GM23338 (cell line): ENCODE measurements around the gene STRN3. TPM values are rescaled to one million over a fixed set of nuclear protein-coding genes. Genes with fewer than 3 reads are reported as not detected.

ENCODE experiments used
- ATAC-seq: fragments of 200-7000 bp; cut with Tn5 transposase; 3 replicates; pipeline ENCODE4 v1.9.1; 2020
- DNase-seq: peaks from one replicate; pipeline ENCODE4 v3.0.0-alpha.2; 2015; ENCODE audit warnings: low spot score
- H2AFZ ChIP-seq: fragments of 200-600 bp; sonication (generic); 2 replicates; pipeline ENCODE4 v1.8.0; 2016; ENCODE audit warnings: antibody characterized with exemption, mild to moderate bottlenecking, moderate library complexity
- H3F3A ChIP-seq: fragments of 200-600 bp; sonication (generic); replicated peaks from 2 replicates; pipeline ENCODE4 v1.8.0; 2017; ENCODE audit warnings: antibody characterized with exemption, mixed run types, low read depth
- H3K27ac ChIP-seq: fragments of 200-600 bp; sonication (generic); 2 replicates; pipeline ENCODE4 v1.6.1; 2016; ENCODE audit warnings: low read depth
- H3K27me3 ChIP-seq: fragments of 200-600 bp; sonication (generic); 2 replicates; pipeline ENCODE4 v1.8.0; 2016; ENCODE audit warnings: mild to moderate bottlenecking, mixed run types, moderate library complexity; ENCODE audit not compliant: insufficient read depth
- H3K36me3 ChIP-seq: fragments of 200-600 bp; sonication (generic); 2 replicates; pipeline ENCODE4 v1.8.0; 2016; ENCODE audit warnings: mild to moderate bottlenecking; ENCODE audit not compliant: insufficient read depth
- H3K4me1 ChIP-seq: fragments of 200-600 bp; sonication (generic); 2 replicates; pipeline ENCODE4 v1.8.0; 2016; ENCODE audit warnings: mild to moderate bottlenecking, moderate library complexity; ENCODE audit not compliant: insufficient read depth
- H3K4me2 ChIP-seq: fragments of 200-600 bp; sonication (generic); 2 replicates; pipeline ENCODE4 v1.7.1; 2017; ENCODE audit warnings: mixed run types
- H3K4me3 ChIP-seq: fragments of 200-600 bp; sonication (generic); 2 replicates; pipeline ENCODE4 v1.6.1; 2016; ENCODE audit warnings: mixed run types
- H3K79me2 ChIP-seq: fragments of 200-600 bp; sonication (generic); replicated peaks from 2 replicates; pipeline ENCODE4 v1.8.0; 2017; ENCODE audit warnings: mild to moderate bottlenecking; ENCODE audit not compliant: insufficient read depth
- H3K9me2 ChIP-seq: fragments of 200-600 bp; sonication (generic); 2 replicates; pipeline ENCODE4 v1.8.0; 2017; ENCODE audit not compliant: insufficient read depth
- H4K20me1 ChIP-seq: fragments of 200-600 bp; sonication (generic); replicated peaks from 2 replicates; pipeline ENCODE4 v1.8.0; 2017; ENCODE audit warnings: mild to moderate bottlenecking; ENCODE audit not compliant: insufficient read depth
- H3K27ac Mint-ChIP-seq: 2 replicates; pipeline ENCODE4 v1.8.0; 2020; ENCODE audit warnings: inconsistent platforms, mild to moderate bottlenecking, moderate library complexity, mixed read lengths
- H3K27me3 Mint-ChIP-seq: 3 replicates; pipeline ENCODE4 v1.8.0; 2022; ENCODE audit warnings: low read depth, mild to moderate bottlenecking, moderate library complexity, mixed read lengths, inconsistent platforms; ENCODE audit not compliant: insufficient read depth, poor library complexity
- H3K36me3 Mint-ChIP-seq: 3 replicates; pipeline ENCODE4 v1.8.0; 2021; ENCODE audit warnings: low read depth, mild to moderate bottlenecking, inconsistent platforms, moderate library complexity, mixed read lengths
- H3K4me1 Mint-ChIP-seq: 3 replicates; pipeline ENCODE4 v1.8.0; 2020; ENCODE audit warnings: mild to moderate bottlenecking, inconsistent platforms, mixed read lengths
- H3K4me3 Mint-ChIP-seq: 3 replicates; pipeline ENCODE4 v1.8.0; 2021; ENCODE audit warnings: moderate library complexity, mild to moderate bottlenecking, inconsistent platforms, mixed read lengths
- H3K9me3 Mint-ChIP-seq: 3 replicates; pipeline ENCODE4 v1.8.0; 2020; ENCODE audit warnings: moderate library complexity, mild to moderate bottlenecking, inconsistent platforms, mixed read lengths
- CREB1 ChIP-seq: fragments of 250-450 bp; sonication (Bioruptor Pico); IDR thresholded peaks from 2 replicates; pipeline ENCODE4 v1.5.0; 2020; ENCODE audit warnings: low read depth, mild to moderate bottlenecking, moderate library complexity
- CTCF ChIP-seq, 2 experiments: fragments of 200-600 bp in 1 of 2; sonication (generic) in 1 of 2; conservative IDR thresholded peaks; 2 replicates each; pipeline versions ENCODE4 v1.5.1 to v1.6.1; 2016 to 2017; ENCODE audit warnings: antibody characterized with exemption in 2 of 2, low read depth in 2 of 2, mild to moderate bottlenecking in 2 of 2, moderate library complexity in 1 of 2
- ETS1 ChIP-seq: IDR thresholded peaks from 2 replicates; pipeline ENCODE4 v1.6.1; 2016; ENCODE audit warnings: antibody characterized with exemption
- EZH2 ChIP-seq: fragments of 200-600 bp; sonication (generic); IDR thresholded peaks from one replicate; pipeline ENCODE4 v1.8.0; 2017; ENCODE audit warnings: antibody characterized with exemption, mild to moderate bottlenecking, low read depth; ENCODE audit not compliant: unreplicated experiment
- EZH2phosphoT487 ChIP-seq: fragments of 200-600 bp; sonication (generic); IDR thresholded peaks from one replicate; pipeline ENCODE4 v1.8.1; 2018; ENCODE audit warnings: antibody characterized with exemption; ENCODE audit not compliant: unreplicated experiment
- JUNB ChIP-seq: IDR thresholded peaks from one replicate; pipeline ENCODE4 v1.6.1; 2016; ENCODE audit warnings: antibody characterized with exemption; ENCODE audit not compliant: unreplicated experiment
- NANOG ChIP-seq: IDR thresholded peaks from 2 replicates; pipeline ENCODE4 v1.6.1; 2016; ENCODE audit warnings: antibody characterized with exemption, borderline replicate concordance
- REST ChIP-seq: IDR thresholded peaks from one replicate; pipeline ENCODE4 v1.6.1; 2018; ENCODE audit warnings: antibody characterized with exemption; ENCODE audit not compliant: unreplicated experiment
- ZNF114 ChIP-seq: fragments of 250-450 bp; sonication (Bioruptor Pico); IDR thresholded peaks from 2 replicates; pipeline ENCODE4 v1.5.0; 2020; ENCODE audit warnings: mild to moderate bottlenecking, moderate library complexity
- ZNF462 ChIP-seq: fragments of 250-450 bp; sonication (Bioruptor Pico); IDR thresholded peaks from 2 replicates; pipeline ENCODE4 v1.5.0; 2020; ENCODE audit warnings: mild to moderate bottlenecking, moderate library complexity
- polyA plus RNA-seq: library from polyadenylated mRNA; unstranded; fragments of >200 nt; fragmentation: Nextera tagmentation; extraction: Ambion mirVana; gene quantifications from 2 replicates; pipeline ENCODE4 v1.2.1, GENCODE V29; 2016
- total RNA-seq: library from RNA; depleted of rRNA; stranded (reverse); fragments of >200 nt; shearing (Covaris generic); gene quantifications from 2 replicates; pipeline ENCODE4 v1.2.3, GENCODE V29; 2014

Gene STRN3
- total and polyA plus RNA-seq, 2 experiments from 2014 or later, result 35.0 to 40.6 TPM

- Histone ChIP-seq H3K4me3 (no peak overlapping the region), H2AFZ (no peak overlapping the region), H3K27me3 (no peaks in the 10 kb centered on the region), H3K4me2 (no peak overlapping the region), H3F3A (no peaks in the 10 kb centered on the region), H4K20me1 (peaks cover 56% of the 10 kb centered on the region), H3K9me2 (no peaks in the 10 kb centered on the region), H3K36me3 (no peaks in the 10 kb centered on the region), H3K79me2 (peaks cover 100% of the 10 kb centered on the region), H3K4me1 (peaks cover 2% of the 10 kb centered on the region), H3K27ac (peak overlapping the region; percentile 12; the same call in 1 of the 2 replicates)
- ATAC-seq (no peak), DNase-seq (no peak)
- Mint-ChIP-seq H3K27ac (no peak overlapping the region), H3K36me3 (peaks cover 22% of the 10 kb centered on the region; the same call in 2 of the 3 replicates), H3K4me3 (no peak overlapping the region), H3K9me3 (no peaks in the 10 kb centered on the region), H3K4me1 (peaks cover 2% of the 10 kb centered on the region; the same call in 1 of the 3 replicates), H3K27me3 (peaks cover 8% of the 10 kb centered on the region)
- TF ChIP-seq CTCF (conservative IDR thresholded peaks at IDR 0.05; ENCODE audit: low read depth in 2 of 2) (no peak), ZNF462 (no peak), NANOG (no peak), CREB1 (no peak), JUNB (no peak), ETS1 (no peak), EZH2phosphoT487 (no peak), ZNF114 (CRISPR knock-in tag) (no peak), EZH2 (no peak), REST (no peak)
Observed at GRCh38 chr14:31010935-31011334, 15.2 kb downstream of the STRN3 start.
